GM18502 (cell line): ENCODE results near the gene TBC1D13.
"Not testable (repeated sequence)": the region's sequence is repeated elsewhere in the genome, so short reads cannot be mapped to it uniquely, and the experiment has no call there.

Experiments
- ATAC-seq: cut with Tn5 transposase; IDR thresholded peaks from one replicate; pipeline ENCODE4 v1.9.1; 2021; ENCODE audit warnings: mild to moderate bottlenecking; ENCODE audit not compliant: unreplicated experiment, poor library complexity

Gene TBC1D13

GRCh38 chr9:128841694-128842492, 54.8 kb downstream of the TBC1D13 start:
- no peak for ATAC-seq

GRCh38 chr9:128843171-128843570, 56.1 kb downstream of the TBC1D13 start:
- ATAC-seq = not testable (repeated sequence)

DNA sequence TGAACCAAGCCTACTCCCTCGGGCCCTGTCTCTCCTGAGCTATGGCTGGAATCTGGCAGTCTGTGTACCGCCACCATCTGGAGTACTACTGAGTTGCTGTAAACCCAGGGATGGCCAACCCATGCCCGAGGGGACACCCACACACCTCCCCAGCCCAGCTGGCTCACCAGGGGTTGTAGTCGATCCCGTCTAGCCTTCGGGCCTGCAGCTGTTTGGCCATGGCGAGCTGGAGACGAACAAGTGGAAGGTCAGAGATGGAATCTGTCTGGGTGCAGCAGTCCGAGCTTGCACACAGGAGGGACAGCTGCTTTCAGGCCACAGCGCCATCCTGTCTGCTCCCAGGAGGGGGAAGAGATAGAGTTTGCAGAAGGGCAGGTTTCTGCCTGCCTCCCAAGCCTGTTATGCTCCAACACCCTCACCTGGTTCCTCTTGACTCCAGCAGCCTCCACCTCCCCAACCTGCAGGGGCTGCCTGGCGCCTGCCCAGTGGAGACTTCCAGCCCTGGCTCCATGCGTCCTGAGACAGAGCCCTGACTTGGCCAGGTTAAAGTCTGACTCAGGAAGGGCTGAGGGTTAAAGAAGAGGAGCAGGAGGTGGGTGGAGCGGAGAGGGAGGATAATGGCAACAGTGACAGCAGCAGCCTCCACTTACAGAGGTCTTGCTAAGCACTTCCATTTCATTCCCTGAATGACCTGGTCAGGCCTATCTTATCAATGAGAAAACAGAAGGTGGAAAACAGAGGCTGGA, 58.3 kb downstream of the TBC1D13 start:
- ATAC-seq = no peak

GRCh38 chr9:128846680-128847030, 59.6 kb downstream of the TBC1D13 start:
- no peak for ATAC-seq

GRCh38 chr9:128847803-128848202, 60.8 kb downstream of the TBC1D13 start:
- ATAC-seq = no peak

DNA sequence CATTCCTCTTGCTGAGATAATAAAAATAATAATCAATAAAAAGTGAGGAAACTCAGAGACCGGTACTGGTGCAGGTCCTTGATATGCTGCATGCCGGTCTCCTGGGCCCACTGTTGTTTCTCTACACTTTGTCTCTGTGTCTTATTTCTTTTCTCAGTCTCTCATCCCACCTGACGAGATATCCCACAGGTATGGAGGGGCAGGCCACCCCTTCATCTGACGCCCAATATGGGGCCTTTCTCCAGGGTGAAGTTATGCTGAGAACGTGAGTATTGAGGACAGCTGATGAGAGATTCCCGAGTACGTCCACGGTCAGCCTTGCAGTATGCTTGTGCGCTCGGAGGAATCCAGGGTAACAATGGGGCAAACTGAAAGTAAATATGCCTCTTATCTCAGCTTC, 64.0 kb downstream of the TBC1D13 start:
- not testable (repeated sequence) for ATAC-seq

DNA sequence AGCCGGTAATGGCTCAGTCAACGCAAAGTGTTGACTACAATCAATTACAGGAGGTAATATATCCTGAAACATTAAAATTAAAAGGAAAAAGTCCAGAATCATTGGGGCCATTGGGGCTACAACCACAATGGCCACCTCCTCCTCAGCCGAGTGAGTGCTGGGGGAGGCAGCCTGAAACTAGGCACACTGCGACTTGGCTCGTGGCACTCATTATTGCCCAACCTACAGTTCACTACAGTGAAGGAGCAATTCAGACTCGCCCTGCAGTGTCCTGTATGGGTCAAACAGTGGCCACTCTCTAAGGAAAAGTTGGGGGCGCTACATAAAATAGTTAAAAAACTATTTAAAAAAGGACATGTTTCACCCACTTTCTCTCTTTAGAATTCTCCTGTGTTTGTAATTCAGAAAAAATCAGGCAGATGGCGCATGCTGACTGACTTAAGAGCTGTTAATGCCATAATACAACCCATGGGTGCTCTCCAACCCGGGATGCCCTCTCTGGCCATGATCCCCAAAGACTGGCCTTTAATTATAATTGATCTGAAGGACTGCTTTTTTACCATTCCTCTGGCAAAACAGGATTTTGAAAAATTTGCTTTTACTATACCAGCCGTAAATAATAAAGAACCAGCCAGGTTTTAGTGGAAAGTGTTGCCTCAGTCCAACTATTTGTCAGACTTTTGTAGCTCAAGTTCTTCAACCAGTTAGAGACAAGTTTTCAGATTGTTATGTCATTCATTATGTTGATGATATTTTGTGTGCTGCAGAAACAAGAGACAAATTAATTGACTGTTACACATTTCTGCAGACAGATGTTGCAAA, 64.9 kb downstream of the TBC1D13 start:
- not testable (repeated sequence) for ATAC-seq

GRCh38 chr9:128852646-128853045, 65.6 kb downstream of the TBC1D13 start:
- ATAC-seq = not testable (repeated sequence)

DNA sequence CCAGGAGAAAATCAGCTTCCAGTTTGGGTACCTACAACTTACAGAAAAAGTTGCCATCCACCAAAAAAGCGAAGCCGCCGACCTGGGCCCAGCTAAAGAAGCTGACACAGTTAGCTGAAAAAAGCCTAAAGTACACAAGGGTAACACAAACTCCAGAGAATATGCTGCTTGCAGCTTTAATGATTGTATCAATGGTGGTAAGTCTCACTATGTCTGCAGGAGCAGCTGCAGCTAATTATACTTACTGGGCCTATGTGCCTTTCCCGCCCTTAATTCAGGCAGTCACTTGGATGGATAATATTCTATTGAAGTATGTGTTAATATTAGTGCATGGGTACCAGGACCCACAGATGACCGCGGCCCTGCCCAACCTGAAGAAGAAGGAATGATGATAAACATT, 67.4 kb downstream of the TBC1D13 start:
- not testable (repeated sequence) for ATAC-seq

- not testable (repeated sequence) for ATAC-seq
Measured at GRCh38 chr9:128858476-128858875, 71.4 kb downstream of the TBC1D13 start.
